OCI-LY7 (cell line): ENCODE data around the gene TEX44. TPM values are rescaled to one million over a fixed set of nuclear protein-coding genes. Genes with fewer than 3 reads are reported as not detected.
"Not testable (repeated sequence)": the region's sequence is repeated elsewhere in the genome, so short reads cannot be mapped to it uniquely, and the experiment has no call there.

Source experiments
- BruUV-seq: library from RNA; stranded (reverse); fragments of 400-500 nt; replicated peaks from 2 replicates; lab custom pipeline; 2021; lab: Mats Ljungman, UMichigan
- CTCF ChIA-PET: fragments of 300-600 bp; sonication (Branson Sonifier 250); formaldehyde crosslinking; loops from one replicate; lab custom pipeline; 2022; ENCODE audit warnings: antibody characterized with exemption; ENCODE audit not compliant: unreplicated experiment; lab: Charles Lee
- POLR2A ChIA-PET: fragments of 300-600 bp; sonication (Branson Sonifier 250); formaldehyde crosslinking; loops from one replicate; lab custom pipeline; 2022; ENCODE audit warnings: antibody characterized with exemption; lab: Charles Lee
- DNase-seq: peaks from one replicate; pipeline ENCODE4 v3.0.0-alpha.2; 2015; ENCODE audit warnings: low spot score
- H2AFZ ChIP-seq: fragments of 200-600 bp; sonication (generic), shearing (Covaris generic); 2 replicates; pipeline ENCODE4 v1.6.1; 2014; ENCODE audit warnings: mild to moderate bottlenecking, antibody characterized with exemption, low read length, moderate library complexity
- H3K27ac ChIP-seq: fragments of 200-600 bp; sonication (generic); 2 replicates; pipeline ENCODE4 v1.5.1; 2014; ENCODE audit warnings: mixed run types, low read depth, mild to moderate bottlenecking, moderate library complexity, low read length, inconsistent platforms; ENCODE audit not compliant: poor library complexity, severe bottlenecking
- H3K36me3 ChIP-seq: fragments of 200-600 bp; sonication (generic); 2 replicates; pipeline ENCODE4 v1.6.1; 2014; ENCODE audit warnings: mild to moderate bottlenecking, antibody characterized with exemption, low read length, moderate library complexity, mixed read lengths; ENCODE audit not compliant: insufficient read depth
- H3K4me1 ChIP-seq: fragments of 200-600 bp; sonication (generic); 2 replicates; pipeline ENCODE4 v1.5.1; 2014; ENCODE audit warnings: mild to moderate bottlenecking, low read length; ENCODE audit not compliant: insufficient read depth, poor library complexity, severe bottlenecking
- H3K4me2 ChIP-seq: fragments of 200-600 bp; sonication (generic); 2 replicates; pipeline ENCODE4 v1.6.1; 2014; ENCODE audit warnings: mild to moderate bottlenecking, low read length
- H3K4me3 ChIP-seq: fragments of 200-600 bp; sonication (generic); 2 replicates; pipeline ENCODE4 v1.5.1; 2014; ENCODE audit warnings: mild to moderate bottlenecking, low read depth, low read length; ENCODE audit not compliant: poor library complexity, severe bottlenecking
- H3K79me2 ChIP-seq: fragments of 200-600 bp; sonication (generic); 2 replicates; pipeline ENCODE4 v1.6.1; 2016; ENCODE audit warnings: low read depth, mild to moderate bottlenecking, low read length, moderate library complexity, mixed read lengths; ENCODE audit not compliant: insufficient read depth
- H3K9me2 ChIP-seq: fragments of 200-600 bp; sonication (generic); 2 replicates; pipeline ENCODE4 v1.6.1; 2016; ENCODE audit warnings: mild to moderate bottlenecking, low read length, mixed read lengths; ENCODE audit not compliant: insufficient read depth
- H3K9me3 ChIP-seq: fragments of 200-600 bp; sonication (generic); 2 replicates; pipeline ENCODE4 v1.6.1; 2014; ENCODE audit warnings: mild to moderate bottlenecking, mixed run types, low read length, mixed read lengths
- H4K20me1 ChIP-seq: fragments of 200-600 bp; sonication (generic); 2 replicates; pipeline ENCODE4 v1.6.1; 2014; ENCODE audit warnings: mild to moderate bottlenecking, antibody characterized with exemption, low read length, moderate library complexity, mixed read lengths; ENCODE audit not compliant: insufficient read depth
- EZH2phosphoT487 ChIP-seq: fragments of 200-600 bp; sonication (generic); IDR thresholded peaks from 2 replicates; pipeline ENCODE4 v1.6.1; 2018; ENCODE audit warnings: low read depth, borderline replicate concordance, mild to moderate bottlenecking, mixed run types, antibody characterized with exemption, low read length, moderate library complexity, mixed read lengths
- intact Hi-C: fragments of 100-400 bp; cut with micrococcal nuclease; formaldehyde crosslinking; loops from one replicate; pipeline ENCODE4 v1.10.0; 2022; ENCODE audit not compliant: unreplicated experiment
- total RNA-seq, 2 experiments: library from RNA; depleted of rRNA in 1 of 2; stranded (reverse); fragments of >200 nt in 1 of 2; shearing (Covaris generic) in 1 of 2; gene quantifications; 2 replicates each; pipeline ENCODE4 v1.2.3, GENCODE V29; 2014 to 2022
- TF ChIP-seq, protein P1 (sequence below): fragments of 200-600 bp; sonication (generic); conservative IDR thresholded peaks from 2 replicates; pipeline ENCODE4 v1.5.1; 2014; ENCODE audit warnings: mild to moderate bottlenecking, antibody characterized with exemption, low read length, moderate library complexity, mixed read lengths

The TEX44 gene
- total RNA-seq, 2 experiments from 2014 or later, result not detected

DNA sequence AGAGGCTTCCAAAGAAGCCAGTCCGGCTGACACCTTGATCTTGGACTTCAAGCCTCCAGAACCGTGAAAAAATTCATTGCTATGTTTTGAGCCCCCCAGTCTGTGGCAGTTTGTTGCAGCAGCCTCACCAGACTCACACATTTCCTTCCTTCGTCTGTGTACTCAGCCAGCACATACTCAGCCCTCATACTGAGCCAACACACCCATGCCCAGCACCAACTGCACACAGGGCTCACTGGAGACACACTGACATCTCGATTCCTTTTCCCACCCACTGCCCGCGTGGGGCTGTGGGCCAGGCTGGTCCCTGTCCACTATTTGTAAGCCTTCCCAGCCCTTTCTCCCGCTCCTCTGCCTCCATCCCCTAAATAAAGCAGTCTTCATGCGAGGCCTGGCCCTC is 38.3 kb upstream of the TEX44 start:
- H3K36me3 ChIP-seq, result no peaks in the 10 kb centered on the region
- intact Hi-C loops, result no loop called here
- no peak for TF ChIP-seq EZH2phosphoT487
- TF ChIP-seq, protein P1, sequence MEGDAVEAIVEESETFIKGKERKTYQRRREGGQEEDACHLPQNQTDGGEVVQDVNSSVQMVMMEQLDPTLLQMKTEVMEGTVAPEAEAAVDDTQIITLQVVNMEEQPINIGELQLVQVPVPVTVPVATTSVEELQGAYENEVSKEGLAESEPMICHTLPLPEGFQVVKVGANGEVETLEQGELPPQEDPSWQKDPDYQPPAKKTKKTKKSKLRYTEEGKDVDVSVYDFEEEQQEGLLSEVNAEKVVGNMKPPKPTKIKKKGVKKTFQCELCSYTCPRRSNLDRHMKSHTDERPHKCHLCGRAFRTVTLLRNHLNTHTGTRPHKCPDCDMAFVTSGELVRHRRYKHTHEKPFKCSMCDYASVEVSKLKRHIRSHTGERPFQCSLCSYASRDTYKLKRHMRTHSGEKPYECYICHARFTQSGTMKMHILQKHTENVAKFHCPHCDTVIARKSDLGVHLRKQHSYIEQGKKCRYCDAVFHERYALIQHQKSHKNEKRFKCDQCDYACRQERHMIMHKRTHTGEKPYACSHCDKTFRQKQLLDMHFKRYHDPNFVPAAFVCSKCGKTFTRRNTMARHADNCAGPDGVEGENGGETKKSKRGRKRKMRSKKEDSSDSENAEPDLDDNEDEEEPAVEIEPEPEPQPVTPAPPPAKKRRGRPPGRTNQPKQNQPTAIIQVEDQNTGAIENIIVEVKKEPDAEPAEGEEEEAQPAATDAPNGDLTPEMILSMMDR, result no peak
- no peak overlapping the region for H3K4me2 ChIP-seq
- H3K79me2 ChIP-seq, result no peaks in the 10 kb centered on the region
- BruUV-seq, result no TSS peak
- H3K27ac ChIP-seq, result no peak overlapping the region
- no peaks in the 10 kb centered on the region for H3K9me2 ChIP-seq
- DNase-seq, result no peak
- H3K4me1 ChIP-seq, result peaks cover 4% of the 10 kb centered on the region
- POLR2A ChIA-PET, result interaction anchor here (0.9 to 1.1 kb wide), 2 partner anchors 8 to 15 kb away, joined by 3 read pairs; no protein-coding TSS in a partner anchor
- no peak overlapping the region for H2AFZ ChIP-seq
- no peak overlapping the region for H3K4me3 ChIP-seq
- no peaks in the 10 kb centered on the region for H4K20me1 ChIP-seq
- H3K9me3 ChIP-seq, result peaks cover 15% of the 10 kb centered on the region
- CTCF ChIA-PET, result no interaction called here

DNA sequence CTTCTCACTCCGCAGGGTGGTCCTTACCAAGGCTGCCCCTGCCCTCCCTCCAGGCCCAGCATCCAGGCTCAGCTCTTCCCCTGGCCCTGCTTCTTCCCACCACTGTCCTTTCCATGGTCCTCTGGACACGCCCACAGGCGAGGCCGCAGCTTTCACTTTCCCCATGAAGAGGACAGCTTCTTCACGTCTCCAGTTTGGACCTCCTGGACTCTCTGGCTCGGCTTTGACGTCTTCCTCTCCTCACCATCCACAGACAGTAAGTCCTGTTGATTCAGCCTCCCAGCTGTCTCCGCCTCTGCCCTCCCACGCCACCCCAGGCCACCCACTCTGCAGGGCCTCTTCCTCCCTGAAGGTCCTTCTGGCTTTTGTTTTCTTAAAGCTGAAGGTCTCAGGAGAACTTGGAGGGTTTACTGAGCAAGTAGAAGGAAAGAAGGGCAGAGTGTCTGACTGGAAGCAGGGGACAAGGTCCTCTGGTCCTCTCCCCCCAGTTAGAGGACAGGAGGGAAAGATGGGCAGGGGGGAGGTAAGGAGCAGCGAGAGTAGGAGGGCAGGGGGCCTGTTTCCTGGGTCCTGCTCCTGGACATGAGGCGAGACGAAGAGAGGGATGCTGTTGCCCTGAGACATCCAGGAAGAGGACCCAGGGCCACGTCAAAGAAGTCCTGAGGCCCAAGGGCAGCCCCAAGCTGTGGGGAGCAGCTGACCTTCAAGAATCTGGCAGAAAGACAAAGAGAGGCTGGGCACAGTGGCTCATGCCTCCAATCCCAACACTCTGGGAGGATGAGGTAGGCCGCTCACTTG is 37.7 kb upstream of the TEX44 start:
- H3K4me1 ChIP-seq, result peaks cover 4% of the 10 kb centered on the region
- TF ChIP-seq, protein P1, result no peak
- no peak for TF ChIP-seq EZH2phosphoT487
- no peaks in the 10 kb centered on the region for H3K79me2 ChIP-seq
- H2AFZ ChIP-seq, result no peak overlapping the region
- H3K4me3 ChIP-seq, result no peak overlapping the region
- H3K9me2 ChIP-seq, result no peaks in the 10 kb centered on the region
- BruUV-seq, result no TSS peak
- H3K9me3 ChIP-seq, result peaks cover 15% of the 10 kb centered on the region
- no peak overlapping the region for H3K4me2 ChIP-seq
- DNase-seq, result no peak
- no peaks in the 10 kb centered on the region for H4K20me1 ChIP-seq
- ChIA-PET CTCF (no interaction called here), POLR2A (interaction anchor here (0.9 to 1.1 kb wide), 2 partner anchors 9 to 14 kb away, joined by 3 read pairs; no protein-coding TSS in a partner anchor)
- intact Hi-C loops, result no loop called here
- no peaks in the 10 kb centered on the region for H3K36me3 ChIP-seq
- no peak overlapping the region for H3K27ac ChIP-seq

DNA sequence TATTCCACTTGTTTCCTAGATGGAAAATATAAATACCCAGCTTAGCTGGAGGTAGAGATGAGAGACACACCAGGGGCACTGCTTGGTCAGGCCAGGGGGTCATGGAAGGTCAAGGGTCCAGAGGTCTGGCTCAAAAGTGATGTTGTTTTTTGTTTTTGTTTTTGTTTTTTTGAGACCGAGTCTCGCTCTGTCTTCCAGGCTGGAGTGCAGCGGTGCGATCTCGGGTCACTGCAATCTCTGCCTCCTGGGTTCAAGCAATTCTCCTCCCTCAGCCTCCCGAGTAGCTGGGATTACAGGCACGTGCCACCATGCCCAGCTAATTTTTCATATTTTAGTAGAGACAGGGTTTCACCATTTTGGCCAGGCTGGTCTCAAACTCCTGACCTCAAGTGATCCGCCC is 36.2 kb upstream of the TEX44 start:
- H3K4me3 ChIP-seq, H3K9me2 ChIP-seq, H2AFZ ChIP-seq, H3K79me2 ChIP-seq, CTCF ChIA-PET, BruUV-seq, H3K27ac ChIP-seq, H4K20me1 ChIP-seq, H3K4me1 ChIP-seq, H3K36me3 ChIP-seq, H3K4me2 ChIP-seq, DNase-seq, POLR2A ChIA-PET, intact Hi-C loops: not testable (repeated sequence)
- peaks cover 15% of the 10 kb centered on the region for H3K9me3 ChIP-seq
